HFF-Myc (cell line): Measurements from ENCODE around the gene AP1S2.

Experiments
- DNase-seq: peaks from one replicate; pipeline ENCODE4 v3.0.0-alpha.2; 2011; ENCODE audit warnings: low read depth; ENCODE audit errors: extremely low read depth
- H3K4me3 ChIP-seq: replicated peaks from 2 replicates; pipeline ENCODE4 v1.5.1; 2011; ENCODE audit warnings: low read depth, mild to moderate bottlenecking, control low read depth, low read length
- TF ChIP-seq, protein P1 (sequence below): IDR thresholded peaks from 2 replicates; pipeline ENCODE4 v1.5.1; 2012; ENCODE audit warnings: mild to moderate bottlenecking, low read depth, low read length, control low read depth; ENCODE audit errors: missing control alignments

AP1S2 gene

DNA sequence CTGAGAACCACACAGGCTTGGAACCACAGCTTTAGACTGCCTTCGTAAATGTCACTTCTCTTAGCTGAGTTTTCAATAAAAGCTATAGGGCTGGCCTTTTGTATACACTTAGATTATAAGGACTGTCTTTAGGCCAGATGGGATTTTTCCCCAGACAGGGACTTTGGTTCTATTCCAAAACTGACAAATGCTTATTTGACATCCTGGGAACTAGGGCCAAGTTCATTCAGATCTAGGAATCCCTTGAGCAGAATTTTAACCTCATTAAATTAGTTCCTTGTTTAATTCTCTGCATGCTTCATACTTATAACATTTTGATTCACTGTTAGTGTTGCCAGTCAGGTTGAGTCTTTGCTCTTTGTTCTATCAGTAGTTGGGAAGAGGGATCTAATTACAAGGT, 41.2 kb downstream of the AP1S2 start:
- H3K4me3 ChIP-seq = no peak overlapping the region
- DNase-seq = no peak
- TF ChIP-seq, protein P1, sequence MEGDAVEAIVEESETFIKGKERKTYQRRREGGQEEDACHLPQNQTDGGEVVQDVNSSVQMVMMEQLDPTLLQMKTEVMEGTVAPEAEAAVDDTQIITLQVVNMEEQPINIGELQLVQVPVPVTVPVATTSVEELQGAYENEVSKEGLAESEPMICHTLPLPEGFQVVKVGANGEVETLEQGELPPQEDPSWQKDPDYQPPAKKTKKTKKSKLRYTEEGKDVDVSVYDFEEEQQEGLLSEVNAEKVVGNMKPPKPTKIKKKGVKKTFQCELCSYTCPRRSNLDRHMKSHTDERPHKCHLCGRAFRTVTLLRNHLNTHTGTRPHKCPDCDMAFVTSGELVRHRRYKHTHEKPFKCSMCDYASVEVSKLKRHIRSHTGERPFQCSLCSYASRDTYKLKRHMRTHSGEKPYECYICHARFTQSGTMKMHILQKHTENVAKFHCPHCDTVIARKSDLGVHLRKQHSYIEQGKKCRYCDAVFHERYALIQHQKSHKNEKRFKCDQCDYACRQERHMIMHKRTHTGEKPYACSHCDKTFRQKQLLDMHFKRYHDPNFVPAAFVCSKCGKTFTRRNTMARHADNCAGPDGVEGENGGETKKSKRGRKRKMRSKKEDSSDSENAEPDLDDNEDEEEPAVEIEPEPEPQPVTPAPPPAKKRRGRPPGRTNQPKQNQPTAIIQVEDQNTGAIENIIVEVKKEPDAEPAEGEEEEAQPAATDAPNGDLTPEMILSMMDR = no peak

DNA sequence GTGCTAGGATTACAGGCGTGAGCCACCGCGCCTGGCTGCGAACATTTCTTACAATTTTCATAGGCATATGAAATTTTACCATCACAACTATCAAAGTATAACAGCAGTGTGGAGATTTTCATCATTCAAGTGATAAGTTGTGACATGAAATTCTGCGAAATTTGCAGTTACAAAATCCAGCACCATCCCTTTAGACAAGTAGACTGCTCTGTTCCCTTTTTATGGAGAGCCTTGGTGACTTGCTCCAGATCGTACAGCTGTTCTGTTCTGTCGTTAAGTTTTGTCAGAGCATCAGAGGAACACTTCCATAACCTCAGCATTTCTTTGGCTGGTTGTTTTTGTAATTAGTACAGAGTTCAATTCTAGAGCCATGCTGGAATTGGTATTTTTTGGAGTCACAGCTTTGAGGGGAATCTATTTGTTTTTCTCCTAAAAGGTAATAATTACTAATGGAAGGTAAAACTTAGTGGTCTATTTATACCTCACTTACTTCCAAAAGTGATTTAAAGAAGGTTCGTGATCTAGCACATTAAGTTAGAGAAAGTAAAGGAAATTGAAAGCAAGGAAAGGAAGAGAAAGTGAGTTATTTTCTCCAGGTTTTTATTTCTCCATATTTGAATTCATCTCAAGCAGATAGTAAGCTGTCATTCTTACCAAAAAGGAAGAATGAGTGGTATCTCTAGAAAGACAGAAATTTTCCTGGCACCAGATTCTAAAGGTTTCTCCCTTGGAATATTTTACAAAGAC, 42.2 kb downstream of the AP1S2 start:
- DNase-seq = no peak
- TF ChIP-seq, protein P1 = no peak
- no peak overlapping the region for H3K4me3 ChIP-seq

DNA sequence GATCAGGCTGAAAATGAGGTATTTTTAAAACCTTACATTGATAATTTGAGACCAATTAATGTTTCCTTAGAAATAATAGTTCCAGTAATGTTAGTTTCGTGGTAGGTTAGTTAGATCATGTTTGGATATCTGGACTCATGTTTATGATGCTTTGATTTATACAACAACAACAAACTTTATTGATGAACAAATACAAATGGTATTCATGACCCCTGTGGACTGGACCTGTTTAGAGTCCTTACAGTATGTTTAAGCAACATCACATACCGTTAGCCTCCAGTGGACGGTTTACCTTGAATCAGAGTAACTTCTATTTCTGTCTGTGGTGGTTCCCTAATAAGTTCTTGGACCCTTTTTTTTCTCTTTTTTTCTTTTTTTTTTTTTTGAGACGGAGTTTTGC, 46.4 kb downstream of the AP1S2 start:
- H3K4me3 ChIP-seq = no peak overlapping the region
- DNase-seq = no peak
- TF ChIP-seq, protein P1 = no peak

DNA sequence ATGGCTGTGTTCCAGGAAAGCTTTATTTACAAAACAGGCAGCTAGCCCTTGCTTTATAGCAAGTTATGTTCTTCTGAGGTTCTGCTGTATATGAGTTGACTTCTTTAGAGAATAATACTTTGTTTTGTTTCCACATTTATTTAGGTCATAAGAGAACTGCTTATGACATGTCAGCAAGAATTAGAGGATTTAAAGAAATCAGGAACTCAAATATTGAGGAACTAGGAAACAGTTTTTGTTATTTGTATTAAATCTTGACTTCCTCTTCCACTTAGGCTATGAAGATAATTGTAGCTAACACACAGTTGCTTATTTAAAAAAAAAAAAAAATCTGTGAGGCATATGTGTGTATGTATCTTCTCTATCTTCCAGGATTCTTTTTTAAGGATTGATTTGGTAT, 50.0 kb downstream of the AP1S2 start:
- DNase-seq = no peak
- H3K4me3 ChIP-seq = no peak overlapping the region
- TF ChIP-seq, protein P1 = no peak

DNA sequence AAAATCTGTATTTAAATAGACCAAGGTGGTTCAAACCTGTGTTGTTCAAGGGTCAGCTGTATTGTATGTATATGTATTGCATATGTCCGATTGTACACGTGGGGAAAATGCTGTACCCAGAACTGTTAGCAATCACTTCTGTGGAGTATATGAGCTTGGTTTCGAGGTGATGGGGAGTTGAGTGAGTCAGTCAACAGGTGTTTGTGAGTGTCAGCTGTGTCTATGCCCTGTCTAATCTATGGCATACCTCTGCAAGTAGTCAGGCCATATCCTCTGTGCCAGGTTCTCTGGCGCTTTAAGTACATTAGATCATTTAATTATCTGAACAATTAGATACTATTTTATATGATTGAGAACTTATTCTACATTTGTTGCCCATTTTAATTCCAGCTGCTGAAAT, 56.9 kb downstream of the AP1S2 start:
- no peak for DNase-seq
- H3K4me3 ChIP-seq = no peak overlapping the region
- TF ChIP-seq, protein P1 = no peak

DNA sequence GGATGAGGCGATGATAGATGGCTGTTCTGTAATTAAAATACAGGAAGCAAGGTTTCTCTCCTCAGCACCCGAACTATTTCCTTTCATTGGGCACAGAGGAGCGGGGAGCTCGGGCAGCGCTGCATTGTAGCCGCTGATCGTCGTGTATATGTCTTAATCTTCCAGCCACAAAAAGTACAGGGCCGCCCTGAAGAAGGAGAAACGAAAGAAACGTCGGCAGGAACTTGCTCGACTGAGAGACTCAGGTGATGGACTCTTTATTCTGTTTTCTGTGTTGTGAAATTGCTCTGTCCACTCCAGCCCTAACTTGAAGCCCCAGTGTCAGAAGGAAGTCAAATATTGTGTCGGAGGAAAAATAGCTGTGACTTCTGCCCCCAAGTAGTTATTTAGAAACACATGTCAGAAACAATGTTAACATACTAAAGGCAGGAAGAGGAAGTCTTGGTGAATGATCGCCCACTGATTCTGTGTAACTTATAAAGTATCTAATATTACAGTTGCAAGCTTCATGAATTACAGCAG, 63.8 kb downstream of the AP1S2 start:
- TF ChIP-seq, protein P1 = no peak
- H3K4me3 ChIP-seq = peak overlapping the region; percentile 68
- no peak for DNase-seq
